K562 (cell line): Measurements from ENCODE around the gene AIF1L.

Experiments
- ADNP ChIP-seq: fragments of 200-800 bp; sonication (Bioruptor generic); IDR thresholded peaks from 2 replicates; pipeline ENCODE4 v1.6.1; 2016; ENCODE audit warnings: missing genetic modification characterization, missing compliant biosample characterization
- CREM ChIP-seq: IDR thresholded peaks from 2 replicates; pipeline ENCODE4 v1.6.1; 2014; ENCODE audit warnings: antibody characterized with exemption, low read depth
- CTCF ChIP-seq, 3 experiments: IDR thresholded peaks in 2 of 3; conservative IDR thresholded peaks in 1 of 3; 2 replicates each; pipeline ENCODE4 v1.5.1; 2011 to 2012; ENCODE audit warnings: low read length in 3 of 3, mild to moderate bottlenecking in 3 of 3, control low read depth in 2 of 3, improper control_type of control experiment in 1 of 3, inconsistent platforms in 1 of 3, low read depth in 1 of 3, mixed read lengths in 1 of 3, moderate library complexity in 1 of 3; ENCODE audit not compliant: insufficient read depth in 2 of 3
- FOXM1 ChIP-seq, 2 experiments: fragments of 450-650 bp in 1 of 2; sonication (generic) in 1 of 2; formaldehyde crosslinking in 1 of 2; IDR thresholded peaks; 2 replicates each; pipeline versions ENCODE4 v1.6.1 to v1.9.0; 2017 to 2022; ENCODE audit warnings: low read depth in 2 of 2, mild to moderate bottlenecking in 2 of 2, missing genetic modification reagents in 1 of 2, moderate library complexity in 1 of 2
- JUND ChIP-seq, 2 experiments: IDR thresholded peaks; 2 replicates in 1 of 2; 3 replicates in 1 of 2; pipeline ENCODE4 v1.6.1; 2011; ENCODE audit warnings: borderline replicate concordance in 2 of 2, low read depth in 2 of 2, low read length in 2 of 2, improper control_type of control experiment in 1 of 2, missing biosample characterization in 1 of 2, missing genetic modification characterization in 1 of 2, missing genetic modification reagents in 1 of 2
- NR3C1 ChIP-seq: sonication (generic); formaldehyde crosslinking; IDR thresholded peaks from 2 replicates; pipeline ENCODE4 v1.8.1; 2022; ENCODE audit warnings: missing genetic modification reagents
- POLR2AphosphoS2 ChIP-seq: IDR thresholded peaks from 2 replicates; pipeline ENCODE4 v1.6.1; 2012; ENCODE audit warnings: low read length, improper control_type of control experiment
- RFX7 ChIP-seq: fragments of 250-450 bp; sonication (Bioruptor Pico); IDR thresholded peaks from 2 replicates; pipeline ENCODE4 v1.5.1; 2021; ENCODE audit warnings: mild to moderate bottlenecking
- SIX5 ChIP-seq, 2 experiments: IDR thresholded peaks; 2 replicates each; pipeline ENCODE4 v1.6.1; 2011; ENCODE audit warnings: low read length in 2 of 2, borderline replicate concordance in 1 of 2, low read depth in 1 of 2, mild to moderate bottlenecking in 1 of 2, moderate library complexity in 1 of 2; ENCODE audit not compliant: insufficient read depth in 1 of 2
- TARDBP ChIP-seq: fragments of 450-650 bp; IDR thresholded peaks from 2 replicates; pipeline ENCODE4 v1.6.1; 2016
- TCF7L2 ChIP-seq: fragments of 150-350 bp; IDR thresholded peaks from 2 replicates; pipeline ENCODE4 v1.6.1; 2016; ENCODE audit warnings: low read depth, mild to moderate bottlenecking, low read length, moderate library complexity
- ZNF592 ChIP-seq: fragments of 450-650 bp; IDR thresholded peaks from 2 replicates; pipeline ENCODE4 v1.6.1; 2017; ENCODE audit warnings: antibody characterized with exemption, mild to moderate bottlenecking

GRCh38 chr9:131165523-131165922, 69.2 kb downstream of the AIF1L start:
- TF ChIP-seq ADNP (tag), result no peak
- no peak for TF ChIP-seq CREM
- TF ChIP-seq NR3C1, result no peak
- no peak for TF ChIP-seq ZNF592
- no peak for TF ChIP-seq TARDBP
- TF ChIP-seq RFX7 (CRISPR knock-in tag), result no peak
- no peak for TF ChIP-seq FOXM1 (IDR thresholded peaks at IDR 0.05; ENCODE audit: low read depth)
- TF ChIP-seq FOXM1 (CRISPR knock-in tag; IDR thresholded peaks at IDR 0.05; ENCODE audit: low read depth), result no peak
- TF ChIP-seq SIX5 (IDR thresholded peaks at IDR 0.05; ENCODE audit: borderline replicate concordance in 1 of 2, insufficient read depth in 1 of 2, low read depth in 1 of 2, low read length in 2 of 2), result no peak
- no peak for TF ChIP-seq CTCF (IDR thresholded peaks at IDR 0.05 in 2 of 3, conservative IDR thresholded peaks at IDR 0.05 in 1 of 3; ENCODE audit: insufficient read depth in 2 of 3, low read depth in 1 of 3, low read length in 3 of 3)
- no peak for TF ChIP-seq JUND (IDR thresholded peaks at IDR 0.05; ENCODE audit: borderline replicate concordance, low read depth, low read length)
- no peak for TF ChIP-seq JUND (tag; IDR thresholded peaks at IDR 0.05; ENCODE audit: borderline replicate concordance, low read depth, low read length)
- no peak for TF ChIP-seq POLR2AphosphoS2
- no peak for TF ChIP-seq TCF7L2
